K562 (cell line): Measurements from ENCODE around the gene NTSR1. TPM values are rescaled to one million over a fixed set of nuclear protein-coding genes. Genes with fewer than 3 reads are reported as not detected.
A peak's percentile ranks its signal among the peaks of the same experiment; 100 is the strongest.

Experiments
- polyA plus RNA-seq, 8 experiments: library from polyadenylated mRNA; depleted of rRNA in 4 of 8; stranded (reverse) in 5 of 8; unstranded in 3 of 8; fragments of >200 nt; fragmentation: Nextera tagmentation in 2 of 8; fragmentation: Illumina TruSeq in 1 of 8; extraction: Ambion mirVana in 2 of 8; extraction: Trizol in 1 of 8; gene quantifications; 2 replicates each; pipeline versions ENCODE4 v1.2.1 to v1.2.3, GENCODE V29; 2011 to 2014; ENCODE audit warnings: inconsistent platforms in 1 of 8, missing spikeins in 1 of 8
- total RNA-seq, 7 experiments: library from RNA; depleted of rRNA in 6 of 7; stranded (reverse); fragments of >200 nt in 6 of 7; fragmentation: Illumina TruSeq in 2 of 7; extraction: Trizol in 2 of 7; gene quantifications; 2 replicates each; pipeline versions ENCODE4 v1.2.1 to v1.2.3, GENCODE V29; 2011 to 2021; ENCODE audit warnings: low replicate concordance in 1 of 7
- TF ChIP-seq, protein P1 (sequence below), 2 experiments: fragments of 450-650 bp in 1 of 2; sonication (generic) in 1 of 2; formaldehyde crosslinking; conservative IDR thresholded peaks; 2 replicates each; pipeline versions ENCODE4 v1.4.0 to v1.8.1; 2020 to 2022; ENCODE audit warnings: mild to moderate bottlenecking in 1 of 2, missing genetic modification reagents in 1 of 2
- TF ChIP-seq, protein P2 (sequence below), 2 experiments: fragments of 450-650 bp in 1 of 2; IDR thresholded peaks; 2 replicates each; pipeline ENCODE4 v1.6.1; 2011 to 2017; ENCODE audit warnings: low read depth in 2 of 2, antibody characterized with exemption in 1 of 2, borderline replicate concordance in 1 of 2, low read length in 1 of 2, mild to moderate bottlenecking in 1 of 2, mixed read lengths in 1 of 2; ENCODE audit not compliant: control insufficient read depth in 1 of 2
- TF ChIP-seq, protein P3 (sequence below): sonication (generic); IDR thresholded peaks from 2 replicates; pipeline ENCODE4 v1.6.1; 2016

Gene NTSR1
- total and polyA plus RNA-seq, 9 of the 15 experiments (the other 6 are each of a cell fraction or from before 2014, with no cell fraction given), result 0.04 to 0.40 (median 0.13) TPM; not detected in 3

DNA sequence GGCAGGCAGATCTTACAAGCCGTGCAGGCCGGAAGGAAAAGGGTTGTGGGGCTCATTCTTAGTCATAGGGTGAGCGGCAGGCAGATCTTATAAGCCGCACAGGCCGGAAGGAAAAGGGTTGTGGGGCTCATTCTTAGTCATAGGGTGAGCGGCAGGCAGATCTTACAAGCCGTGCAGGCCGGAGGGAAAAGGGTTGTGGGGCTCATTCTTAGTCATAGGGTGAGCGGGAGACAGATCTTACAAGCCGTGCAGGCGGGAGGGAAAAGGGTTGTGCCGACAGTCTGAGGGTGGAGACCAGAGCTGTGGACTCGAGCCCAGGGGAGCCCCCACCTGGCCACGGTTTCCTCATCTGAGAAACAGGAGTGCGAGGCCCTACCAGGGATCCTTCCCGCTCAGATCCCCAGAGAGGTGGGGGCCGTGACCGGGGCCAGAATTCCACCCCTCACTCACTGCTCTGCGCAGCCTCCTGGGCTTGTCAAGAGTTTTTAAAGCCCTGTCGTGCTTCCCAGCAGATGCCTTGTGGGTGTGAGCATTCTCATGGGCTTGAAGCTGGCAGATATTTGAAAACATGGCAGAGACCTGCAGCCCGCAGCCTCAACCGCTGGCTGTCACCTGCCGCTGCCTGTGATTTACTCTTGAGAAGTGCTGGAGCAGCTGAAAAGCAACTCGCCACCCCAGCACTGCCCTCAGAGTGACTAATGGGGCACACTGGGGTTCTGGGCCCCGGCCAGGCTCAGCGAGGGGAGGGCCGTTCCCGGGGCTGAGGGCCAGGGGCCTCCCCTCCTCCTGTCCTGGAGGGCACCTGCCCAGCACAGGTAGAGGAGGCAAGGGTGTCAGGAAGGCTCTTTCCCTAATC, 31.9 kb downstream of the NTSR1 start (continued):
- TF ChIP-seq, protein P1, sequence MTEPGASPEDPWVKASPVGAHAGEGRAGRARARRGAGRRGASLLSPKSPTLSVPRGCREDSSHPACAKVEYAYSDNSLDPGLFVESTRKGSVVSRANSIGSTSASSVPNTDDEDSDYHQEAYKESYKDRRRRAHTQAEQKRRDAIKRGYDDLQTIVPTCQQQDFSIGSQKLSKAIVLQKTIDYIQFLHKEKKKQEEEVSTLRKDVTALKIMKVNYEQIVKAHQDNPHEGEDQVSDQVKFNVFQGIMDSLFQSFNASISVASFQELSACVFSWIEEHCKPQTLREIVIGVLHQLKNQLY (CRISPR knock-in tag; conservative IDR thresholded peaks at IDR 0.05), result no peak
- TF ChIP-seq, protein P2, sequence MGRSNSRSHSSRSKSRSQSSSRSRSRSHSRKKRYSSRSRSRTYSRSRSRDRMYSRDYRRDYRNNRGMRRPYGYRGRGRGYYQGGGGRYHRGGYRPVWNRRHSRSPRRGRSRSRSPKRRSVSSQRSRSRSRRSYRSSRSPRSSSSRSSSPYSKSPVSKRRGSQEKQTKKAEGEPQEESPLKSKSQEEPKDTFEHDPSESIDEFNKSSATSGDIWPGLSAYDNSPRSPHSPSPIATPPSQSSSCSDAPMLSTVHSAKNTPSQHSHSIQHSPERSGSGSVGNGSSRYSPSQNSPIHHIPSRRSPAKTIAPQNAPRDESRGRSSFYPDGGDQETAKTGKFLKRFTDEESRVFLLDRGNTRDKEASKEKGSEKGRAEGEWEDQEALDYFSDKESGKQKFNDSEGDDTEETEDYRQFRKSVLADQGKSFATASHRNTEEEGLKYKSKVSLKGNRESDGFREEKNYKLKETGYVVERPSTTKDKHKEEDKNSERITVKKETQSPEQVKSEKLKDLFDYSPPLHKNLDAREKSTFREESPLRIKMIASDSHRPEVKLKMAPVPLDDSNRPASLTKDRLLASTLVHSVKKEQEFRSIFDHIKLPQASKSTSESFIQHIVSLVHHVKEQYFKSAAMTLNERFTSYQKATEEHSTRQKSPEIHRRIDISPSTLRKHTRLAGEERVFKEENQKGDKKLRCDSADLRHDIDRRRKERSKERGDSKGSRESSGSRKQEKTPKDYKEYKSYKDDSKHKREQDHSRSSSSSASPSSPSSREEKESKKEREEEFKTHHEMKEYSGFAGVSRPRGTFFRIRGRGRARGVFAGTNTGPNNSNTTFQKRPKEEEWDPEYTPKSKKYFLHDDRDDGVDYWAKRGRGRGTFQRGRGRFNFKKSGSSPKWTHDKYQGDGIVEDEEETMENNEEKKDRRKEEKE (IDR thresholded peaks at IDR 0.05; ENCODE audit: borderline replicate concordance in 1 of 2, control insufficient read depth in 1 of 2, low read depth in 2 of 2, low read length in 1 of 2), result 0 out of 4 replicates have a peak, but pooled peaks of 1 of the 2 experiments have one; percentile 27
- TF ChIP-seq, protein P3, sequence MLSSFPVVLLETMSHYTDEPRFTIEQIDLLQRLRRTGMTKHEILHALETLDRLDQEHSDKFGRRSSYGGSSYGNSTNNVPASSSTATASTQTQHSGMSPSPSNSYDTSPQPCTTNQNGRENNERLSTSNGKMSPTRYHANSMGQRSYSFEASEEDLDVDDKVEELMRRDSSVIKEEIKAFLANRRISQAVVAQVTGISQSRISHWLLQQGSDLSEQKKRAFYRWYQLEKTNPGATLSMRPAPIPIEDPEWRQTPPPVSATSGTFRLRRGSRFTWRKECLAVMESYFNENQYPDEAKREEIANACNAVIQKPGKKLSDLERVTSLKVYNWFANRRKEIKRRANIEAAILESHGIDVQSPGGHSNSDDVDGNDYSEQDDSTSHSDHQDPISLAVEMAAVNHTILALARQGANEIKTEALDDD, result peak; percentile 77
